GM18502 (cell line): ENCODE measurements around the gene ACTR8.

ENCODE experiments used
- ATAC-seq: cut with Tn5 transposase; IDR thresholded peaks from one replicate; pipeline ENCODE4 v1.9.1; 2021; ENCODE audit warnings: mild to moderate bottlenecking; ENCODE audit not compliant: unreplicated experiment, poor library complexity

ACTR8 gene

DNA sequence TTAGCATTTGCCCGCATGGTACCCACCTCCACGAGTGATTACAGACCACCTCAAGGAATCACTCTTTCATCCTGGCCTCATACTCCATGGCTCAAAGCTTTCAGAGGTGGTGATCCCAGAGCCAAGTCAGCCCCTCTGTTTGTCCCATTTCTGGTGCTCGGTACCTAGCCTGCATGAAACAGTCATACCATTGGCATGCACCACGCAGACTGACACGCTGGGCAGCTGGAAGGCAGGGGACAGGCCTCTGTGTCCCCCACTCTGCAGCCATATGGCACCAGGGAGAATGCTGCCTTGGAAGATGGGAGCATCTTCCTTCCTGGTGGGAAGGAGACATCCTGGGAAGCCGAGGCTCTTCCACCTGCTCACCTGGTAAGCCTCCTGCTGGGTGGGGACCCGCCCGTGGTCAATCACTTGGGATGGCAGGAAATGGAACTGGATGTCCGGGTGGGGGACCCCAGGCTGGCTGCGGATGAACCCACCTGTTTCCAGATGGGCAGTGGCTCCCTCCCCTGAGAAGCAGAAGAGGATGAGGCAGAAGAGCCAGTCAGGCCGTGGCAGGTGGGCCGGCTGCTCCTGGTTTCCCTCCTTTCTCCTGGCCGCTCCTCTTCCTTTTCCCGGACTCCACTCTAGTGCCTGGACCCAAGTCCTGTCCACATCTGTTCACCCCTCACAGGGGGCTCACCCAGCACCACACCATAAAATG is 62.6 kb downstream of the ACTR8 start:
- no peak for ATAC-seq

GRCh38 chr3:53818221-53819162 is 63.5 kb downstream of the ACTR8 start:
- ATAC-seq, result no peak

DNA sequence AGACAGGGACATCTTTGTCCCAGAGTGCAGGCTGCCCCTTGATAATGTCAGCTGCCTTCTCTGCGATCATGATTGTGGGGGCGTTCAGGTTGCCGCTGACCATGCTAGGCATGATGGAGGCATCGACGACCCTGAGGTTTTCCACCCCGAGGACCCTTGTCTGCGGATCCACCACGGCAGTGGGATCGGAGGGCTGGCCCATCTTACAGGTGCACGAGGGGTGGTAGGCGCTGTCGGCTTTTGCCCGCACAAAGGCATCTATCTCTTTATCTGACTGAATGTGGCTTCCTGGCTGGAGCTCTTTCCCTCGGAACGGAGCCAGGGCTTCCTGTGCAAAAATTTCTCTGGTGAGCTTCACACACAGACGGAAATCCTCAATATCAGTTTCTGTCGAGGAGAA is 64.1 kb downstream of the ACTR8 start:
- ATAC-seq, result no peak

DNA sequence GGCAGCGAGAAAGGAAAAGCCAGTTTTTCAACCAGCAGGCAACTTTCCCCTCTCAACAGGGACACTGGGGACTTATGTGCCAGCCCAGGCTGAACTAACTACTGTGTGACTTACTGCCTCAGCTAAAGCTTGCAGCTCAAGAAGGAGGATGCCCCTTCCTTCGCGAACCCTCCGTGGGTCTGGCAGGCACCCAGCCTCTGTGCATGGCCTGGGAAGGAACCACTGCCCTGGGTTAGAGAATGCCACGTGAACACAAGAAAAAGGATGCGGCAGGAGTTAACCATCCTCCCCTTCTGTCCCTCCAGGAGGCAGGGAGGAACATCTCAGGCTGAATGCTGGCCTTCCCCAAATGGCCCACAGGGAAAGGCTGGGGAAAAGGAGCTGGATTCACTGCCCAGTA is 64.7 kb downstream of the ACTR8 start:
- no peak for ATAC-seq
